Left ventricle myocardium inferior (tissue), 1 donor: ENCODE measurements around the gene MPP7. TPM values are rescaled to one million over a fixed set of nuclear protein-coding genes. Genes with fewer than 3 reads are reported as not detected.

ENCODE experiments used
- DNase-seq: peaks from one replicate; pipeline ENCODE4 v3.0.0-alpha.2; 2020
- H3K27ac ChIP-seq: fragments of 200-600 bp; replicated peaks from 2 replicates; pipeline ENCODE4 v1.8.0; 2021
- H3K27me3 ChIP-seq: fragments of 200-600 bp; 2 replicates; pipeline ENCODE4 v1.8.0; 2021; ENCODE audit warnings: low read depth
- H3K36me3 ChIP-seq: fragments of 200-600 bp; 2 replicates; pipeline ENCODE4 v1.8.0; 2021
- H3K4me1 ChIP-seq: fragments of 200-600 bp; 2 replicates; pipeline ENCODE4 v1.8.0; 2021
- H3K4me3 ChIP-seq: fragments of 200-600 bp; 2 replicates; pipeline ENCODE4 v1.8.0; 2021; ENCODE audit warnings: mild to moderate bottlenecking, moderate library complexity
- H3K9me3 ChIP-seq: fragments of 200-600 bp; replicated peaks from 2 replicates; pipeline ENCODE4 v1.8.0; 2021
- intact Hi-C: fragments of 100-400 bp; cut with micrococcal nuclease; formaldehyde crosslinking; loops from one replicate; pipeline ENCODE4 v1.11.0; 2022
- total RNA-seq: library from RNA; stranded (reverse); fragmentation: NEBNext Ultra II Directional; extraction: Animal tissue kit (Norgen Biotek cat#: 25700); gene quantifications from one replicate; pipeline ENCODE4 v1.2.1, GENCODE V29; 2021
- TF ChIP-seq, protein P1 (sequence below): fragments of 200-600 bp; IDR thresholded peaks from 2 replicates; pipeline ENCODE4 v1.8.0; 2021; ENCODE audit warnings: antibody characterized with exemption, mild to moderate bottlenecking, borderline replicate concordance
- donor health status: DM: no; HTN: yes; CAD: no; lungs with severe emphysema.

Gene MPP7
- total RNA-seq, 1 donor from 2014 or later = 14.7 TPM

- intact Hi-C loops = no loop called here
- TF ChIP-seq, protein P1, sequence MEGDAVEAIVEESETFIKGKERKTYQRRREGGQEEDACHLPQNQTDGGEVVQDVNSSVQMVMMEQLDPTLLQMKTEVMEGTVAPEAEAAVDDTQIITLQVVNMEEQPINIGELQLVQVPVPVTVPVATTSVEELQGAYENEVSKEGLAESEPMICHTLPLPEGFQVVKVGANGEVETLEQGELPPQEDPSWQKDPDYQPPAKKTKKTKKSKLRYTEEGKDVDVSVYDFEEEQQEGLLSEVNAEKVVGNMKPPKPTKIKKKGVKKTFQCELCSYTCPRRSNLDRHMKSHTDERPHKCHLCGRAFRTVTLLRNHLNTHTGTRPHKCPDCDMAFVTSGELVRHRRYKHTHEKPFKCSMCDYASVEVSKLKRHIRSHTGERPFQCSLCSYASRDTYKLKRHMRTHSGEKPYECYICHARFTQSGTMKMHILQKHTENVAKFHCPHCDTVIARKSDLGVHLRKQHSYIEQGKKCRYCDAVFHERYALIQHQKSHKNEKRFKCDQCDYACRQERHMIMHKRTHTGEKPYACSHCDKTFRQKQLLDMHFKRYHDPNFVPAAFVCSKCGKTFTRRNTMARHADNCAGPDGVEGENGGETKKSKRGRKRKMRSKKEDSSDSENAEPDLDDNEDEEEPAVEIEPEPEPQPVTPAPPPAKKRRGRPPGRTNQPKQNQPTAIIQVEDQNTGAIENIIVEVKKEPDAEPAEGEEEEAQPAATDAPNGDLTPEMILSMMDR = no peak
- H3K9me3 ChIP-seq = no peaks in the 10 kb centered on the region
Measured at GRCh38 chr10:28316696-28317095, 13.8 kb upstream of the MPP7 start.

GRCh38 chr10:28315140-28315539 lies 12.3 kb upstream of the MPP7 start:
- TF ChIP-seq, protein P1 = no peak
- Histone ChIP-seq H3K36me3 (no peaks in the 10 kb centered on the region), H3K9me3 (no peaks in the 10 kb centered on the region), H3K27ac (no peak overlapping the region), H3K4me3 (no peak overlapping the region), H3K4me1 (no peaks in the 10 kb centered on the region), H3K27me3 (peaks cover 15% of the 10 kb centered on the region)
- intact Hi-C loops = no loop called here
- DNase-seq = no peak

More at GRCh38 chr10:28316696-28317095, 13.8 kb upstream of the MPP7 start:
- Histone ChIP-seq H3K27me3 (peaks cover 15% of the 10 kb centered on the region), H3K36me3 (no peaks in the 10 kb centered on the region), H3K4me1 (no peaks in the 10 kb centered on the region), H3K27ac (no peak overlapping the region), H3K4me3 (no peak overlapping the region)
- no peak for DNase-seq

GRCh38 chr10:28314211-28314610 lies 11.3 kb upstream of the MPP7 start:
- Histone ChIP-seq H3K27me3 (peaks cover 15% of the 10 kb centered on the region), H3K9me3 (no peaks in the 10 kb centered on the region), H3K4me1 (no peaks in the 10 kb centered on the region), H3K36me3 (no peaks in the 10 kb centered on the region), H3K27ac (no peak overlapping the region), H3K4me3 (no peak overlapping the region)
- no peak for DNase-seq
- intact Hi-C loops = no loop called here
- TF ChIP-seq, protein P1 = no peak

- intact Hi-C loops = no loop called here
Measured at GRCh38 chr10:28312572-28312971, 9.7 kb upstream of the MPP7 start.

GRCh38 chr10:28311104-28311503 lies 8.2 kb upstream of the MPP7 start:
- intact Hi-C loops = no loop called here
- H3K4me3 ChIP-seq = no peak overlapping the region
- H3K27me3 ChIP-seq = peaks cover 28% of the 10 kb centered on the region
- peaks cover 13% of the 10 kb centered on the region for H3K4me1 ChIP-seq
- no peak for DNase-seq
- H3K27ac ChIP-seq = no peak overlapping the region
- TF ChIP-seq, protein P1 = no peak
- no peaks in the 10 kb centered on the region for H3K36me3 ChIP-seq
- no peaks in the 10 kb centered on the region for H3K9me3 ChIP-seq

More at GRCh38 chr10:28312572-28312971, 9.7 kb upstream of the MPP7 start:
- Histone ChIP-seq H3K9me3 (no peaks in the 10 kb centered on the region), H3K27ac (no peak overlapping the region), H3K4me1 (peaks cover 6% of the 10 kb centered on the region), H3K27me3 (peaks cover 18% of the 10 kb centered on the region), H3K4me3 (no peak overlapping the region), H3K36me3 (no peaks in the 10 kb centered on the region)
- no peak for DNase-seq
- TF ChIP-seq, protein P1 = no peak
